Measurements from ENCODE around the gene SHPK.

Gene SHPK

DNA sequence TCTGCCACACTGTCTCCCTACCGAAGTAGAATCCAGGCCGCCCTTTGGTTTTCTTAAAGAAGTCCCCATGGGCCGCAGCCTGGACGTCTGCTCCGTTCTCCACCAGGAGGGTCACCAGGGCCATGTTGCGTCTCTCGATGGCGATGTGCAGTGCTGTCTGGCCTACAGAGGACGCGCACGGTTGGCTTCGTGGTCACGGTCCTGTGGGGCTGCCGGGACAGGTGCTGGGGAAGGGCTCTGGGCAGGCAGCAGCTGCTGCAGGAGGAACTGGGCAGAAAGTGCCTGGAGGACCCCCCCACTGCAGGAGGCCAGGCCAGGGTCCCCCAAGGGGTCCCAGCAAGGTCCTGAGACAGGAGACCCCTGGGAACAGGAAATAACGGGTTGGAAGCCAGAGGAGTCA is 45.8 kb downstream of the SHPK start:
- no peak overlapping the region for H3K4me2 ChIP-seq (ENCODE audit: low read depth, low read length)
- no peaks in the 10 kb centered on the region for H4K20me1 ChIP-seq (ENCODE audit: insufficient read depth, low read length)
- no peaks in the 10 kb centered on the region for H3F3A ChIP-seq (ENCODE audit: insufficient read depth, low read length)
- H3K27ac ChIP-seq (ENCODE audit: low read length), result no peak overlapping the region
- H3K9me3 ChIP-seq (replicated peaks; ENCODE audit: insufficient read depth, low read length), result no peaks in the 10 kb centered on the region
- H2AFZ ChIP-seq (ENCODE audit: low read length), result no peak overlapping the region
- no peaks in the 10 kb centered on the region for H3K27me3 ChIP-seq (replicated peaks; ENCODE audit: insufficient read depth, low read length)
- no peaks in the 10 kb centered on the region for H3K36me3 ChIP-seq (replicated peaks; ENCODE audit: insufficient read depth, low read length)
- H3K9ac ChIP-seq (ENCODE audit: low read length), result no peak overlapping the region
- TF ChIP-seq, protein P1, sequence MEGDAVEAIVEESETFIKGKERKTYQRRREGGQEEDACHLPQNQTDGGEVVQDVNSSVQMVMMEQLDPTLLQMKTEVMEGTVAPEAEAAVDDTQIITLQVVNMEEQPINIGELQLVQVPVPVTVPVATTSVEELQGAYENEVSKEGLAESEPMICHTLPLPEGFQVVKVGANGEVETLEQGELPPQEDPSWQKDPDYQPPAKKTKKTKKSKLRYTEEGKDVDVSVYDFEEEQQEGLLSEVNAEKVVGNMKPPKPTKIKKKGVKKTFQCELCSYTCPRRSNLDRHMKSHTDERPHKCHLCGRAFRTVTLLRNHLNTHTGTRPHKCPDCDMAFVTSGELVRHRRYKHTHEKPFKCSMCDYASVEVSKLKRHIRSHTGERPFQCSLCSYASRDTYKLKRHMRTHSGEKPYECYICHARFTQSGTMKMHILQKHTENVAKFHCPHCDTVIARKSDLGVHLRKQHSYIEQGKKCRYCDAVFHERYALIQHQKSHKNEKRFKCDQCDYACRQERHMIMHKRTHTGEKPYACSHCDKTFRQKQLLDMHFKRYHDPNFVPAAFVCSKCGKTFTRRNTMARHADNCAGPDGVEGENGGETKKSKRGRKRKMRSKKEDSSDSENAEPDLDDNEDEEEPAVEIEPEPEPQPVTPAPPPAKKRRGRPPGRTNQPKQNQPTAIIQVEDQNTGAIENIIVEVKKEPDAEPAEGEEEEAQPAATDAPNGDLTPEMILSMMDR (IDR thresholded peaks at IDR 0.05; ENCODE audit: low read length), result no peak
- TF ChIP-seq EZH2 (optimal IDR thresholded peaks at IDR 0.05; ENCODE audit: low read depth, low read length) (no peak), EZH2phosphoT487 (IDR thresholded peaks at IDR 0.05; ENCODE audit: low read length) (no peak)
- DNase-seq, result no peak
- no peak overlapping the region for H3K4me3 ChIP-seq (ENCODE audit: low read length)
- H3K79me2 ChIP-seq (ENCODE audit: low read length), result no peaks in the 10 kb centered on the region
- no peaks in the 10 kb centered on the region for H3K9me2 ChIP-seq (replicated peaks; ENCODE audit: insufficient read depth, low read length)
- H3K4me1 ChIP-seq (ENCODE audit: low read length), result no peaks in the 10 kb centered on the region

DNA sequence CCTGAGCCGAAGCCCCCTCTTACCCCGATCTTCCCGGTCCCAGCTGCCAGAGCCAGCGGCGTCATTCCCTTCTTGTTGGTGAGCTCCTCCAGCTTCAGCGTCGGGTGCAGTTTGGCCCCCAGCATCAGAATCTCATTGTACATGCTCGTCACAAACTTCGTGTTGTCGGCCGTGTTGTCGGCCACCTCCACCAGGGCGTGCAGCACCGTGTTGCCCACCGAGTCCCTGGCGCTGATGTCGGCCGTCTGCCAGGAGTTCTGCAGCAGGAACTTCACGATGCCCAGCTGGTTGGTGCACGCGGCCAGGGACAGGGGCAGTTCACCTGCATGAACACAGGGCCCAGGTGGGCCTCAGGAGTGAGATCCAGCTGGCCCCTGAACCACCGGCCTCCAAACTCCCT is 46.3 kb downstream of the SHPK start:
- H3K4me2 ChIP-seq (ENCODE audit: low read depth, low read length), result no peak overlapping the region

DNA sequence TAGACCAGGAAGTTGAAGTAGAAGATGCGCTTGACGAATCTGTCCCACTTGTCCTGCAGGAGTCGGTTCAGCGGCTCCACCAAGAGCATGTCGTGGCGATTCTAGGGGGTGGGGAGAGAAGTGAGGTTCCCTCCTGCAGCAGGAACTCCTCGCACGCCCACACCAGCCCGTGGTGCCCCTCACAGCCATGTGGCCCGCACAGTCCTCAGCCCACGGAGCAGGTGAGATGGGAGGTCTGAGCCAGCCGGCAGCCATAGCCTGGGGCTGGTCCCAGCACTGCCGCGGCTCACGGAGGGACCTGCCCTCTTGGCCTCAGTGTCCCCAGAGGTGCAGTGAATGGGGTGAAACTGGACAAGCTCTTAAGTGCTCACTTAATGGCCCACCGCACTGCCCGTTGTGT is 50.2 kb downstream of the SHPK start:
- H3K9ac ChIP-seq (ENCODE audit: low read length), result no peak overlapping the region
- DNase-seq, result no peak
- H3K27me3 ChIP-seq (replicated peaks; ENCODE audit: insufficient read depth, low read length), result no peaks in the 10 kb centered on the region
- TF ChIP-seq EZH2 (optimal IDR thresholded peaks at IDR 0.05; ENCODE audit: low read depth, low read length), result no peak
- TF ChIP-seq EZH2phosphoT487 (IDR thresholded peaks at IDR 0.05; ENCODE audit: low read length), result no peak
- TF ChIP-seq, protein P1 (IDR thresholded peaks at IDR 0.05; ENCODE audit: low read length), result no peak
- H3K4me2 ChIP-seq (ENCODE audit: low read depth, low read length), result no peak overlapping the region
- H3K9me2 ChIP-seq (replicated peaks; ENCODE audit: insufficient read depth, low read length), result no peaks in the 10 kb centered on the region
- H3F3A ChIP-seq (ENCODE audit: insufficient read depth, low read length), result no peaks in the 10 kb centered on the region
- H4K20me1 ChIP-seq (ENCODE audit: insufficient read depth, low read length), result no peaks in the 10 kb centered on the region
- no peak overlapping the region for H3K4me3 ChIP-seq (ENCODE audit: low read length)
- no peak overlapping the region for H2AFZ ChIP-seq (ENCODE audit: low read length)
- no peaks in the 10 kb centered on the region for H3K79me2 ChIP-seq (ENCODE audit: low read length)
- H3K27ac ChIP-seq (ENCODE audit: low read length), result no peak overlapping the region
- no peaks in the 10 kb centered on the region for H3K36me3 ChIP-seq (replicated peaks; ENCODE audit: insufficient read depth, low read length)
- H3K9me3 ChIP-seq (replicated peaks; ENCODE audit: insufficient read depth, low read length), result no peaks in the 10 kb centered on the region
- H3K4me1 ChIP-seq (ENCODE audit: low read length), result no peaks in the 10 kb centered on the region

More for the DNA sequence above, 46.3 kb downstream of the SHPK start:
- Histone ChIP-seq H3F3A (ENCODE audit: insufficient read depth, low read length) (no peaks in the 10 kb centered on the region), H3K36me3 (replicated peaks; ENCODE audit: insufficient read depth, low read length) (no peaks in the 10 kb centered on the region), H3K9me3 (replicated peaks; ENCODE audit: insufficient read depth, low read length) (no peaks in the 10 kb centered on the region), H3K79me2 (ENCODE audit: low read length) (no peaks in the 10 kb centered on the region), H3K4me1 (ENCODE audit: low read length) (no peaks in the 10 kb centered on the region), H3K27me3 (replicated peaks; ENCODE audit: insufficient read depth, low read length) (no peaks in the 10 kb centered on the region), H3K4me3 (ENCODE audit: low read length) (no peak overlapping the region), H3K9ac (ENCODE audit: low read length) (no peak overlapping the region), H2AFZ (ENCODE audit: low read length) (no peak overlapping the region), H3K9me2 (replicated peaks; ENCODE audit: insufficient read depth, low read length) (no peaks in the 10 kb centered on the region), H3K27ac (ENCODE audit: low read length) (no peak overlapping the region), H4K20me1 (ENCODE audit: insufficient read depth, low read length) (no peaks in the 10 kb centered on the region)
- no peak for DNase-seq
- TF ChIP-seq, protein P1 (IDR thresholded peaks at IDR 0.05; ENCODE audit: low read length), result no peak
- TF ChIP-seq EZH2 (optimal IDR thresholded peaks at IDR 0.05; ENCODE audit: low read depth, low read length) (no peak), EZH2phosphoT487 (IDR thresholded peaks at IDR 0.05; ENCODE audit: low read length) (no peak)

Measured in MM.1S (cell line).